Measurements from ENCODE around the gene CDH22. TPM values are rescaled to one million over a fixed set of nuclear protein-coding genes. Genes with fewer than 3 reads are reported as not detected.

CDH22 gene
- total RNA-seq, 1 experiment from 2014 or later: not detected

DNA sequence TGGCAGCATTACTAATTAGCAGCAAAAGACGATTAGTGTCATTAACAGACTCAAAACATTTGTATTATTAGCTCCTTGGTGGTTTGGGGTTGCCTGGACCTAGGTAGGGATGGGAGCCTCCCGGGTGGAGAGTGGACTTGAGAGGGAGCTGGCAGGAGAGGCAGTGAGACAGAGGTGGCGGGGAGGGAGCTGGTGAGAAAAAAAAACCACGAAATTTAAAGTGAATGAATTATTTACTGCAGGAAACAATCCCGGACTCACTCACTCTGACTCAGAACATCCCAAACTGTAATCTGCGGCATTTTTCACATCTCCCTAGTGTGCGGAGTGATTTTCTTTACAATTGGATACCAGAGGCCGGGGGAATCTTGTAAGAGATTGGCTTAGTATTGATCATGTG is 14.3 kb upstream of the CDH22 start:
- CTCF ChIA-PET: interaction anchor here (0.6 kb wide), 1 partner anchor 17 kb away, joined by 3 read pairs; no protein-coding TSS in a partner anchor
- H3K27me3 ChIP-seq (ENCODE audit: control insufficient read depth, insufficient read depth, low read length): no peaks in the 10 kb centered on the region; the same call in 1 of the 2 replicates

DNA sequence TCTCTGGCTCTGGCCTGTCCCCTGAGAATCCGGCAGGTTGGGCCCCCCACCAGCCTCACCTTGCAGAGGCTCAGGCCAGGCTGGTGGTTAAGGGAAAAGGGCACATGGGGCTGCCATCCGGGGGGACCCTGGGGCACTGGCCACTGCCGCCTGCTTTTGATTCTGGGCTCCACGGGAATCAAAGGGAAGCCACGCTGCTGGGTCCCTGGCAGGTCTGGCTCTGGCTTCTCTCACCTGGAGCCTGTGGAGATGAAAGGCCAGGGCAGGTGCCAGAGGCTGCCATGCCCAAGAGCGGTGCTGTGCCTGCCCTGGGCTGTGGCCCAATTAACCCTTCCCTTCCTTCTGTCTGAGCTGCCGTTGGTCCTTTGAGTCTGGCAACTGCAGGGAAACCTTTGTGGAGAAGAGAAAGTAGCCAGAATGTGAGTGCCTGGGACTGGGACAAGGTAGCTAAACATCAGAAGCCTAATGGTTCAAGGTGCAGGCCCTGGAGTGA is 9.4 kb upstream of the CDH22 start:
- ATAC-seq (no peak), DNase-seq (ENCODE audit: low read depth, low spot score) (no peak)
- no peak for TF ChIP-seq TCF7L2 (IDR thresholded peaks at IDR 0.05; ENCODE audit: low read depth, low read length)
- TF ChIP-seq, protein P1, sequence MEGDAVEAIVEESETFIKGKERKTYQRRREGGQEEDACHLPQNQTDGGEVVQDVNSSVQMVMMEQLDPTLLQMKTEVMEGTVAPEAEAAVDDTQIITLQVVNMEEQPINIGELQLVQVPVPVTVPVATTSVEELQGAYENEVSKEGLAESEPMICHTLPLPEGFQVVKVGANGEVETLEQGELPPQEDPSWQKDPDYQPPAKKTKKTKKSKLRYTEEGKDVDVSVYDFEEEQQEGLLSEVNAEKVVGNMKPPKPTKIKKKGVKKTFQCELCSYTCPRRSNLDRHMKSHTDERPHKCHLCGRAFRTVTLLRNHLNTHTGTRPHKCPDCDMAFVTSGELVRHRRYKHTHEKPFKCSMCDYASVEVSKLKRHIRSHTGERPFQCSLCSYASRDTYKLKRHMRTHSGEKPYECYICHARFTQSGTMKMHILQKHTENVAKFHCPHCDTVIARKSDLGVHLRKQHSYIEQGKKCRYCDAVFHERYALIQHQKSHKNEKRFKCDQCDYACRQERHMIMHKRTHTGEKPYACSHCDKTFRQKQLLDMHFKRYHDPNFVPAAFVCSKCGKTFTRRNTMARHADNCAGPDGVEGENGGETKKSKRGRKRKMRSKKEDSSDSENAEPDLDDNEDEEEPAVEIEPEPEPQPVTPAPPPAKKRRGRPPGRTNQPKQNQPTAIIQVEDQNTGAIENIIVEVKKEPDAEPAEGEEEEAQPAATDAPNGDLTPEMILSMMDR (IDR thresholded peaks at IDR 0.05): no peak
- TF ChIP-seq POLR2AphosphoS5 (IDR thresholded peaks at IDR 0.05; ENCODE audit: low read depth, low read length): no peak
- TF ChIP-seq, protein P2, sequence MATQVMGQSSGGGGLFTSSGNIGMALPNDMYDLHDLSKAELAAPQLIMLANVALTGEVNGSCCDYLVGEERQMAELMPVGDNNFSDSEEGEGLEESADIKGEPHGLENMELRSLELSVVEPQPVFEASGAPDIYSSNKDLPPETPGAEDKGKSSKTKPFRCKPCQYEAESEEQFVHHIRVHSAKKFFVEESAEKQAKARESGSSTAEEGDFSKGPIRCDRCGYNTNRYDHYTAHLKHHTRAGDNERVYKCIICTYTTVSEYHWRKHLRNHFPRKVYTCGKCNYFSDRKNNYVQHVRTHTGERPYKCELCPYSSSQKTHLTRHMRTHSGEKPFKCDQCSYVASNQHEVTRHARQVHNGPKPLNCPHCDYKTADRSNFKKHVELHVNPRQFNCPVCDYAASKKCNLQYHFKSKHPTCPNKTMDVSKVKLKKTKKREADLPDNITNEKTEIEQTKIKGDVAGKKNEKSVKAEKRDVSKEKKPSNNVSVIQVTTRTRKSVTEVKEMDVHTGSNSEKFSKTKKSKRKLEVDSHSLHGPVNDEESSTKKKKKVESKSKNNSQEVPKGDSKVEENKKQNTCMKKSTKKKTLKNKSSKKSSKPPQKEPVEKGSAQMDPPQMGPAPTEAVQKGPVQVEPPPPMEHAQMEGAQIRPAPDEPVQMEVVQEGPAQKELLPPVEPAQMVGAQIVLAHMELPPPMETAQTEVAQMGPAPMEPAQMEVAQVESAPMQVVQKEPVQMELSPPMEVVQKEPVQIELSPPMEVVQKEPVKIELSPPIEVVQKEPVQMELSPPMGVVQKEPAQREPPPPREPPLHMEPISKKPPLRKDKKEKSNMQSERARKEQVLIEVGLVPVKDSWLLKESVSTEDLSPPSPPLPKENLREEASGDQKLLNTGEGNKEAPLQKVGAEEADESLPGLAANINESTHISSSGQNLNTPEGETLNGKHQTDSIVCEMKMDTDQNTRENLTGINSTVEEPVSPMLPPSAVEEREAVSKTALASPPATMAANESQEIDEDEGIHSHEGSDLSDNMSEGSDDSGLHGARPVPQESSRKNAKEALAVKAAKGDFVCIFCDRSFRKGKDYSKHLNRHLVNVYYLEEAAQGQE (IDR thresholded peaks at IDR 0.05; ENCODE audit: insufficient read depth in 1 of 2, low read depth in 2 of 2, low read length in 1 of 2): no peak
- no peak for TF ChIP-seq SIN3A (IDR thresholded peaks at IDR 0.05; ENCODE audit: borderline replicate concordance, insufficient read depth, low read depth, low read length)
- ChIA-PET CTCF (no interaction called here), POLR2A (no interaction called here)
- Histone ChIP-seq H3K4me1 (ENCODE audit: control insufficient read depth, insufficient read depth, low read length) (no peaks in the 10 kb centered on the region), H3K4me3 (ENCODE audit: low read depth in 2 of 2, low read length in 2 of 2) (no peak overlapping the region), H3K27me3 (ENCODE audit: control insufficient read depth, insufficient read depth, low read length) (peaks cover 14% of the 10 kb centered on the region), H3K27ac (ENCODE audit: low read length) (no peak overlapping the region), H3K9me3 (ENCODE audit: control insufficient read depth, insufficient read depth, low read depth, low read length) (no peaks in the 10 kb centered on the region), H3K36me3 (ENCODE audit: control insufficient read depth, insufficient read depth, low read length) (no peaks in the 10 kb centered on the region)
- BruUV-seq (replicated peaks): no TSS peak
- in situ Hi-C loops (cut with HindIII; ENCODE audit: low pct_unique_long_range_greater_than_20kb, low sequenced_read_pairs) (no loop called here), intact Hi-C loops (cut with micrococcal nuclease; ENCODE audit: unreplicated experiment) (no loop called here)

More for the DNA sequence above, 14.3 kb upstream of the CDH22 start:
- in situ Hi-C loops (cut with HindIII; ENCODE audit: low pct_unique_long_range_greater_than_20kb, low sequenced_read_pairs): no loop called here
- POLR2A ChIA-PET: no interaction called here
- ATAC-seq (no peak), DNase-seq (ENCODE audit: low read depth, low spot score) (no peak)
- BruUV-seq (replicated peaks): no TSS peak
- TF ChIP-seq, protein P1 (IDR thresholded peaks at IDR 0.05): no peak
- TF ChIP-seq POLR2AphosphoS5 (IDR thresholded peaks at IDR 0.05; ENCODE audit: low read depth, low read length) (no peak), SIN3A (IDR thresholded peaks at IDR 0.05; ENCODE audit: borderline replicate concordance, insufficient read depth, low read depth, low read length) (no peak), TCF7L2 (IDR thresholded peaks at IDR 0.05; ENCODE audit: low read depth, low read length) (no peak)
- TF ChIP-seq, protein P2 (IDR thresholded peaks at IDR 0.05; ENCODE audit: insufficient read depth in 1 of 2, low read depth in 2 of 2, low read length in 1 of 2): no peak
- no peak overlapping the region for H3K4me3 ChIP-seq (ENCODE audit: low read depth in 2 of 2, low read length in 2 of 2)
- H3K4me1 ChIP-seq (ENCODE audit: control insufficient read depth, insufficient read depth, low read length): no peaks in the 10 kb centered on the region
- intact Hi-C loops (cut with micrococcal nuclease; ENCODE audit: unreplicated experiment): no loop called here
- no peaks in the 10 kb centered on the region for H3K36me3 ChIP-seq (ENCODE audit: control insufficient read depth, insufficient read depth, low read length)
- no peaks in the 10 kb centered on the region for H3K9me3 ChIP-seq (ENCODE audit: control insufficient read depth, insufficient read depth, low read depth, low read length)
- no peak overlapping the region for H3K27ac ChIP-seq (ENCODE audit: low read length)
